ENCODE data around the gene FZD1. TPM values are rescaled to one million over a fixed set of nuclear protein-coding genes. Genes with fewer than 3 reads are reported as not detected.
A peak's percentile ranks its signal among the peaks of the same experiment; 100 is the strongest.

Gene FZD1
- total and polyA plus RNA-seq, 2 of the 4 experiments (the other 2 are of a cell fraction) = 3.6 to 6.8 TPM

DNA sequence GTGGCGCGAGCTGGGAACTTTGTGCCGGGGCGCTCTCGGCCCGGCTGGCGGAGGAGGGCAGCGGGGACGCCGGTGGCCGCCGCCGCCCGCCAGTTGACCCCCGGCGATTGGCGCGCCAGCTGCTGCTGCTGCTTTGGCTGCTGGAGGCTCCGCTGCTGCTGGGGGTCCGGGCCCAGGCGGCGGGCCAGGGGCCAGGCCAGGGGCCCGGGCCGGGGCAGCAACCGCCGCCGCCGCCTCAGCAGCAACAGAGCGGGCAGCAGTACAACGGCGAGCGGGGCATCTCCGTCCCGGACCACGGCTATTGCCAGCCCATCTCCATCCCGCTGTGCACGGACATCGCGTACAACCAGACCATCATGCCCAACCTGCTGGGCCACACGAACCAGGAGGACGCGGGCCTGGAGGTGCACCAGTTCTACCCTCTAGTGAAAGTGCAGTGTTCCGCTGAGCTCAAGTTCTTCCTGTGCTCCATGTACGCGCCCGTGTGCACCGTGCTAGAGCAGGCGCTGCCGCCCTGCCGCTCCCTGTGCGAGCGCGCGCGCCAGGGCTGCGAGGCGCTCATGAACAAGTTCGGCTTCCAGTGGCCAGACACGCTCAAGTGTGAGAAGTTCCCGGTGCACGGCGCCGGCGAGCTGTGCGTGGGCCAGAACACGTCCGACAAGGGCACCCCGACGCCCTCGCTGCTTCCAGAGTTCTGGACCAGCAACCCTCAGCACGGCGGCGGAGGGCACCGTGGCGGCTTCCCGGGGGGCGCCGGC, 870 bp downstream of the FZD1 start:
- Histone ChIP-seq H3K4me1 (ENCODE audit: control insufficient read depth, insufficient read depth, low read length) (peaks cover 4% of the 10 kb centered on the region), H2BK15ac (ENCODE audit: low read depth, low read length) (peak overlapping the region; percentile 68; the same call in 2 of the 3 replicates), H3K9me1 (ENCODE audit: insufficient read depth, low read length) (peaks cover 5% of the 10 kb centered on the region; the same call in 1 of the 2 replicates), H3K23ac (ENCODE audit: low read depth, low read length) (peak overlapping the region; percentile 95), H2AK5ac (ENCODE audit: low read depth, low read length) (peak overlapping the region; percentile 90; the same call in 1 of the 2 replicates), H2BK5ac (ENCODE audit: low read depth, low read length, poor library complexity, severe bottlenecking) (peak overlapping the region; percentile 84), H2BK120ac (ENCODE audit: low read depth, low read length) (peak overlapping the region; percentile 65), H2BK20ac (ENCODE audit: low read depth, low read length) (peak overlapping the region; percentile 52; the same call in 1 of the 2 replicates), H3K4me3 (ENCODE audit: insufficient read depth, low read depth, low read length) (peak overlapping the region; percentile 75), H3K79me1 (ENCODE audit: low read depth in 1 of 2, low read length in 2 of 2) (peaks cover 18 to 29% of the 10 kb centered on the region in 2 experiments), H3K4ac (ENCODE audit: low read depth, low read length) (peak overlapping the region; percentile 79), H3K56ac (ENCODE audit: extremely low read depth, insufficient read depth, low read length) (peak overlapping the region; percentile 71; the same call in 1 of the 2 replicates), H3K4me2 (ENCODE audit: low read depth, low read length) (peak overlapping the region; percentile 90), H3K9ac (ENCODE audit: low read depth, low read length) (peak overlapping the region; percentile 76), H2AFZ (replicated peaks; ENCODE audit: low read length, poor library complexity) (peak overlapping the region; percentile 84), H3K18ac (ENCODE audit: low read depth, low read length) (peak overlapping the region; percentile 54; the same call in 1 of the 2 replicates), H3K27ac (ENCODE audit: insufficient read depth, low read length) (peak overlapping the region; percentile 89), H3K14ac (replicated peaks; ENCODE audit: low read depth, low read length) (peak overlapping the region; percentile 77; the same call in 1 of the 2 replicates), H3K36me3 (ENCODE audit: control insufficient read depth, insufficient read depth, low read length) (no peaks in the 10 kb centered on the region; the same call in 1 of the 2 replicates), H4K20me1 (ENCODE audit: insufficient read depth, low read length) (no peaks in the 10 kb centered on the region; the same call in 1 of the 2 replicates), H4K91ac (ENCODE audit: insufficient read depth, low read depth, low read length) (peak overlapping the region; percentile 28; the same call in 1 of the 2 replicates), H2AK9ac (replicated peaks; ENCODE audit: low read depth, low read length, poor library complexity) (peak overlapping the region; percentile 60), H3K9me3 (ENCODE audit: control insufficient read depth, insufficient read depth, low read length) (no peaks in the 10 kb centered on the region), H3K27me3 (ENCODE audit: control insufficient read depth, insufficient read depth, low read length) (no peaks in the 10 kb centered on the region), H4K8ac (ENCODE audit: low read depth in 2 of 2, low read length in 2 of 2) (peak overlapping the region; percentile 74 to 87; a peak in 2 of 4 replicates), H4K5ac (ENCODE audit: low read depth, low read length) (0 out of 2 replicates have a peak overlapping the region, but pooled peaks have one; percentile 7)
- in situ Hi-C loops (cut with MboI; ENCODE audit: low sequenced_read_pairs) = loop anchor here (5.0 kb wide), 1 partner anchor 178 kb away; no protein-coding TSS in a partner anchor
- ChIA-PET POLR2A (ENCODE audit: unreplicated experiment) (no interaction called here), CTCF (no interaction called here)
- ATAC-seq (ENCODE audit: low read depth) (peak; percentile 19), DNase-seq (peak; percentile 74)
- BruUV-seq (replicated peaks) = no TSS peak
- intact Hi-C loops (cut with micrococcal nuclease) = loop anchor here (1.0 to 10.0 kb wide), 10 partner anchors 82 to 1182 kb away; partner anchors contain the start of genes AKAP9, CDK14, GATAD1 and MTERF1
- dilution Hi-C loops (cut with HindIII; ENCODE audit: low sequenced_read_pairs, unreplicated experiment) = no loop called here
- TF ChIP-seq RFX5 (IDR thresholded peaks at IDR 0.05; ENCODE audit: low read depth, low read length) (no peak), MXI1 (IDR thresholded peaks at IDR 0.05; ENCODE audit: borderline replicate concordance, low read depth, low read length) (0 out of 2 replicates have a peak, but pooled peaks have one; percentile 25), MAFK (IDR thresholded peaks at IDR 0.05; ENCODE audit: low read depth, low read length) (no peak), NFE2L2 (IDR thresholded peaks at IDR 0.05; ENCODE audit: low read depth, low read length) (no peak), RCOR1 (IDR thresholded peaks at IDR 0.05; ENCODE audit: insufficient replicate concordance, low read length) (no peak)
- TF ChIP-seq, protein P1, sequence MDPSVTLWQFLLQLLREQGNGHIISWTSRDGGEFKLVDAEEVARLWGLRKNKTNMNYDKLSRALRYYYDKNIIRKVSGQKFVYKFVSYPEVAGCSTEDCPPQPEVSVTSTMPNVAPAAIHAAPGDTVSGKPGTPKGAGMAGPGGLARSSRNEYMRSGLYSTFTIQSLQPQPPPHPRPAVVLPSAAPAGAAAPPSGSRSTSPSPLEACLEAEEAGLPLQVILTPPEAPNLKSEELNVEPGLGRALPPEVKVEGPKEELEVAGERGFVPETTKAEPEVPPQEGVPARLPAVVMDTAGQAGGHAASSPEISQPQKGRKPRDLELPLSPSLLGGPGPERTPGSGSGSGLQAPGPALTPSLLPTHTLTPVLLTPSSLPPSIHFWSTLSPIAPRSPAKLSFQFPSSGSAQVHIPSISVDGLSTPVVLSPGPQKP (IDR thresholded peaks at IDR 0.05; ENCODE audit: borderline replicate concordance, low read depth, low read length) = no peak
- TF ChIP-seq, protein P2, sequence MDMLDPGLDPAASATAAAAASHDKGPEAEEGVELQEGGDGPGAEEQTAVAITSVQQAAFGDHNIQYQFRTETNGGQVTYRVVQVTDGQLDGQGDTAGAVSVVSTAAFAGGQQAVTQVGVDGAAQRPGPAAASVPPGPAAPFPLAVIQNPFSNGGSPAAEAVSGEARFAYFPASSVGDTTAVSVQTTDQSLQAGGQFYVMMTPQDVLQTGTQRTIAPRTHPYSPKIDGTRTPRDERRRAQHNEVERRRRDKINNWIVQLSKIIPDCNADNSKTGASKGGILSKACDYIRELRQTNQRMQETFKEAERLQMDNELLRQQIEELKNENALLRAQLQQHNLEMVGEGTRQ (IDR thresholded peaks at IDR 0.05; ENCODE audit: low read depth, low read length) = no peak
- WGBS, 2 experiments (ENCODE audit: extremely low coverage in 2 of 2, insufficient read length in 1 of 2) = 0% methylated on average over 37 of the region's 78 CpGs; no CpG with 5 or more reads in 1 of the 2 experiments
